ENCODE results near the gene NEAT1. TPM values are rescaled to one million over a fixed set of nuclear protein-coding genes. Genes with fewer than 3 reads are reported as not detected.
"Not testable (repeated sequence)": the region's sequence is repeated elsewhere in the genome, so short reads cannot be mapped to it uniquely, and the experiment has no call there.

Gene NEAT1
- polyA plus RNA-seq, 1 donor from 2014 or later = 1.2 TPM

DNA sequence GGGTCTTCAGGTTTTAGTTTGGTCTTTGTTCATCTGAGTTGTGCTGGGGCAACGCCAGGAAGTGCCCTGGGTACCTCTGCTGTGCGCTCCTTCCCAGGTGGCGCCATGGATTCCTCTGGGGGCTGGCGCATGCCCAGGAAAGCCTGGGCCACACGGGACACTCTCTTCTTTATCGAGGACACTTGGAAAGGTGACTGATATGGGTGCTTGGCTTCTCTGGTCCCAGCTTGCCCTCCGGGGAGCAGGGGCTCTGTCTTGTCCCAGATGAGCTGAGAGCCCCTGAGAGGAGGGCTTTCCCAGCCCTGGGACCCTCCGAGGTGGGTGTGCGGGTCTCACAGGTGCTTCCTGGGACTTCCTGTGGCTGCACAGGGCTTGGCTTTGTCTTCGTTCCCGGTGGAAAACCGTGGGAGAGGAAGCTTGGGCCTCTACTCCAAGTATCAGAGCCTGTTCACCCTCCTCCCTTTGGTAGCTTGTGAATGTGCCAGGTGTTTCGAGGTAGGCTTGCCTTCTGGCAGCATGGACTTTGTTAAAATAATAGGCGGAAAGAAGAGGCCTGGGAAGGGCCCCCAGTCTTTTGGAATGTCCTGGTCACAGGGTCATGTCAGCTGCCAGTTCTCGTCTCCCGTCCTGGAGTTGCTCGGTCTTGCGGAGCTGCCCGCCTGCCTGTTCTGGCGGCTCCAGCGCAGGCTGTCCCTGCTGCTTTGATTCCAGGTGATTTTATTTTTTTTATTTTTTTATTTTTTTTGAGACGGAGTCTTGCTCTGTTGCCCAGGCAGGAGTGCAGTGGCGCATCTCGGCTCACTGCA, 10.1 kb upstream of the NEAT1 start:
- no peaks in the 10 kb centered on the region for H3K9me3 Mint-ChIP-seq
- H3K4me3 Mint-ChIP-seq = no peak overlapping the region
- peaks cover 11 to 26% (median 20%) of the 10 kb centered on the region in 3 donors for H3K4me1 Mint-ChIP-seq
- no peak overlapping the region for H3K27ac Mint-ChIP-seq
- H3K27me3 Mint-ChIP-seq = no peaks in the 10 kb centered on the region
- H3K36me3 Mint-ChIP-seq = peaks cover 1% of the 10 kb centered on the region

DNA sequence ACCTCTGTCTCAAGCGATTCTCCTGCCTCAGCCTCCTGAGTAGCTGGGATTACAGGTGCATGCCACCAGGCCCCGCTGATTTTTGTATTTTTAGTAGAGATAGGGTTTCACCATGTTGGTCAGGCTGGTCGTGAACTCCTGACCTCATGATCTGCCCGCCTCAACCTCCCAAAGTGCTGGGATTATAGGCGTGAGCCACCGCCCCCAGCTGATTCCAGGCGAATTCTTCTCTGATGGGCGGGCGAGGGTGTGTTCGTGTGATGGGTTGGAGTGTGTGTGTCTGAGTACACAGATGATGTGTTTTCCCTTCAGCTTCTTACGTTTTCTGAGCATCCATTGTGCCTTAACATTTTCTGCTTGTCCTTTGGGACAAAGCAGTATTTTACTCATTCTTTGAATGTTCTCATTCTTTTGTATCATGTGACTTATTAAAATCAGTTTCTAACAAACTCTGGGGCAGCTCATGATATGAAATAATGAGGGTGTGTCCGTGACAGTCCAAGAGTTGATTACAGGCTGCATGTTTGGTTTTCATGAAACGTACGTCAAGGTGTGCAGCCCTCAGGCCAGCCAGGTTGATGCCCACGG, 9.4 kb upstream of the NEAT1 start:
- Mint-ChIP-seq H3K4me3 (peak overlapping the region in 1 of 4 donors; percentile 52), H3K4me1 (peaks cover 14 to 26% (median 24%) of the 10 kb centered on the region in 3 donors)
- H3K9me3 Mint-ChIP-seq, H3K27ac Mint-ChIP-seq, H3K36me3 Mint-ChIP-seq, H3K27me3 Mint-ChIP-seq: not testable (repeated sequence)

DNA sequence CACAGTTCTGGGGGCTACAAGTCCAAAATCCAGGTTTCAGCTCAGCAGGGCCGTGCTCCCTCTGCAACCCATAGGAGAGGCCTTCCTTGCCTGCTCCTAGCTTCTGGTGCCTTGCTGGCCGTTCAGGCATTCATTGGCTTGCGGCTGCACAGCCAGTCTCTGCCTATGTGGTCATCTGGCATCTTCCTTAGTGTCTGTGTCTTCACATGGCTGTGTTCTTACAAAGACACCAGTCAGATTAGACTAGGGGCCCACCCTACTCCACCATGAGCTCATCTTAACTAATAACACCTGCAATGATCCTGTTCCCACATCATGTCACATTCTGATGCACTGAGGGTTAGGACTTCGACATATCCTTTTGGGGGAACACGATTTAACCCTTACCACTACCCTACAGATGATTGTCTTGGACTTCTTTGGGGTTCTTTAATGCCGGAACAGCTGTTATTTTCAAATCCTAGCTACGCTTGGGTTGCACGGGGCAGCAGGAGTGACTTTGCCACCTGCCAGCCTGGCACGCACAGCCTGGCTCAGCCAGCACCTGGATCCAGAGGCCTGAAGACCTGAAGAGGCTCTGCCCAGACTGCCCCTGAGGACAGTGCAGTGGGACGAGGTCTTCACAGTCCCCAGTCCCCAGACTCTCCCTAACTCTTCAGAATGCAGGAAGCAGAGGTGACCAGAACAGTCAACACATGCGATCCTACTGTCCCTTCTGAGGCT, 7.7 kb upstream of the NEAT1 start:
- peaks cover 1% of the 10 kb centered on the region for H3K36me3 Mint-ChIP-seq
- no peaks in the 10 kb centered on the region for H3K27me3 Mint-ChIP-seq
- H3K4me1 Mint-ChIP-seq = peaks cover 21 to 30% (median 28%) of the 10 kb centered on the region in 3 donors
- peak overlapping the region in 2 of 3 donors; percentile 46 to 80 for H3K27ac Mint-ChIP-seq
- H3K4me3 Mint-ChIP-seq = peak overlapping the region in 2 of 4 donors; percentile 63 to 70
- no peaks in the 10 kb centered on the region for H3K9me3 Mint-ChIP-seq

DNA sequence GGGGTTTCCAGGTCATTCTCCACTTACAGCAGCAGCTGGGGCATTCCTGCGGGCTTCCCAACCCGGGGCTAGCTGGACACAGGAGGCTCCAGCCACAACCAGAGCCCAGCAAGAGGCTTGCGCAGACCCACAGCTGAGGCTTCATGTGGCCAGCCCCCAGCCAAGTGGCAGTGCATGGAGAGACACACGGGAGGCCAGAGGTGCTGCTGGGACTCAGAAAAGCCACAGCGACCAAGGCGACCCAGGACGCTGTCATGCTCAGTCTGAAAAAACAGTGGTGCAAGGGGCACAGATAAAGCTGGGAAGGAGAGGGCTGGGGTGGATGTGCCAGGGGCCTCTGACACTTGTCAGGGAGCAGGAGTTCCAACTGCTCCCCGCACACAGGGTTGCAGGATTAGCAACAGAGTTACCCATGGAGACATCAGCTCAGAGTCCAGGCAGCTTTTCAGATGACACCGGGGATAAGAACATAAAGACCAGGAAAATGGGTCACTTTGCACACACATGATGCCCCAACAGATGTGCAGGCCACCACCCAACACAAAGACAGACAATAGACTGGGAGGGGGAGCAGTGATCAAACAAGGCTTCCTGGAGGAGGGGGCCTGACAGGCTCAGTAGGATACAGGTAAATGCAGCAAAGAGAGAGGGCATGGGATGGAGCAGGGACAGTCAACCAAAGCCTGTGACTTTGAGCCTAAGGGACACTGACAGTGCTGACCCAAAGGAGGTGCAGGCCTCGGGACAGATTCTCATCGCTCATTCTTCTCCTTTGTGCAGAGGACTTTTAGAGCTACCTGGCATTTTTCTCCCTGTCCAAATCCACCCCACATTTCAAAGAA, 6.9 kb upstream of the NEAT1 start:
- no peaks in the 10 kb centered on the region for H3K27me3 Mint-ChIP-seq
- H3K36me3 Mint-ChIP-seq = peaks cover 1% of the 10 kb centered on the region
- peak overlapping the region; percentile 85 to 98 (median 91) for H3K4me3 Mint-ChIP-seq
- H3K4me1 Mint-ChIP-seq = peaks cover 25 to 34% (median 33%) of the 10 kb centered on the region in 3 donors
- no peaks in the 10 kb centered on the region for H3K9me3 Mint-ChIP-seq
- peak overlapping the region; percentile 82 to 100 (median 95) for H3K27ac Mint-ChIP-seq

DNA sequence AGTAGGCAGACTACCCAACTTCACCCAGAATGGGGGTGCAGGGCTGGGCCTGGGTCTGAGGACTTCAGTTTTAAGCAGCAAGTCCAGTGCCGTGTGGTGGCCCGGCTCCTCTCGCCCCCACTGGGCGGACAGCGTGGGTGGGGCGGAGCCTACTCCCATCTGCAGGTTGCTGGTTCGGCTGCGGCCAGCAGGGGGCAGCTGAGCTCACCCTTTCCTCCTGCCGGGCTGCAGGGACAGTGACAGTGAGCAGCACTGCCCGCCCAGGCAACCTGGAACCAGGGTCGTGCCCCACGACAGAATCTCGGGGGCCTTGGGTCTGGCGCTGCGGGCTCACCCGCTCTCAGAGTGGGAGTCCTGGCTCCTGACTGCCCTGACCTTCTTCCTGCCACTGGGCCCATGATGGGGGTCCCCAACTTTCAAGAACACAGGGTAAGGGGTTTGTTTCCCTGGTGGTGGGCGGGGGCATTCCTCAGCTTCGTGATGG, 6.2 kb upstream of the NEAT1 start:
- peak overlapping the region; percentile 85 to 98 (median 91) for H3K4me3 Mint-ChIP-seq
- peaks cover 30 to 39% (median 38%) of the 10 kb centered on the region in 3 donors for H3K4me1 Mint-ChIP-seq
- peak overlapping the region; percentile 95 to 100 (median 100) for H3K27ac Mint-ChIP-seq
- H3K36me3 Mint-ChIP-seq = peaks cover 1% of the 10 kb centered on the region
- no peaks in the 10 kb centered on the region for H3K27me3 Mint-ChIP-seq
- H3K9me3 Mint-ChIP-seq = no peaks in the 10 kb centered on the region

DNA sequence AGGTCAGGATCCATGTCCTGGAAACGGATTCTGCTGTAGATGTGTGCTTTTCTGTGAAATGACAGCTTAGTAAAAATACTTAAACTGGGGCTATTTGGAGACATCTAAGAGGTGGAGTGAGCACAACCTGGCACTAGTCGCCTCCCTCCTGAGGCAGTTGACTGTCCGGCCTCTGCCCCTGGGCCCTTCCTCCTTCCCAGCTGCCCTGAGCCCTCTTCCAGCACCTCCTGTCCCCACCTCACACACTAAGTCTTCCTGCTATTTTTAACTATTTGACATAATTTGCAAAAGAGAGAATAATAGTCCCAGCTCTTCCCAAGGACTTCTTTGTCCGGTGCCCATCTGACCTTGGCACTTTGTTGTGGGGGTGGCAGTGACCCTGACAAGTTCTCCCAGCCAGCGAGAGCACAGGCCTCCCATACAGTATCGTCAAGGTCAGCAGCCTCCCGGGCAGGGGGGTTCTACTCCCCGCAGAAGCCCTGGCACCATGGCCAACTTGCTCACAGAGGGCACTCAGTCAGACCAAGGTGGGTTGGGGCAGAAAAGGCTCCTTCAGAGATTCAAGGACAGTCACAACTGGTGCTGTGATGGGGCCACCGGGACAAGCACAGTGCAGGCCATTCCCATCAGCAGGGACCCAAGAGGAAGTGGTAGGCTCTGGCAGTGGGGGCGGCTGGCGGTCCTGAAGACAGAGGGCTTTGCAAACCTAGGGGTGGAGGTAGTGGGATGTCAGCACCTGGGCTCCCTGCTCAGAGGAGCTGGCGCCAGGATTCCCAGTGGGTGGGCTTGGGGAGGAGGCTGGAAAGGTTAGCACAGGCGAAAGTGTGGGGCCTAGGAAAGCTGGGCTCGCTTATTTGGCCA, 5.5 kb upstream of the NEAT1 start:
- Mint-ChIP-seq H3K9me3 (no peaks in the 10 kb centered on the region), H3K4me1 (peaks cover 31 to 40% (median 38%) of the 10 kb centered on the region in 3 donors), H3K36me3 (no peaks in the 10 kb centered on the region), H3K27me3 (no peaks in the 10 kb centered on the region), H3K4me3 (peak overlapping the region; percentile 85 to 98 (median 91)), H3K27ac (peak overlapping the region; percentile 95 to 100 (median 100))

DNA sequence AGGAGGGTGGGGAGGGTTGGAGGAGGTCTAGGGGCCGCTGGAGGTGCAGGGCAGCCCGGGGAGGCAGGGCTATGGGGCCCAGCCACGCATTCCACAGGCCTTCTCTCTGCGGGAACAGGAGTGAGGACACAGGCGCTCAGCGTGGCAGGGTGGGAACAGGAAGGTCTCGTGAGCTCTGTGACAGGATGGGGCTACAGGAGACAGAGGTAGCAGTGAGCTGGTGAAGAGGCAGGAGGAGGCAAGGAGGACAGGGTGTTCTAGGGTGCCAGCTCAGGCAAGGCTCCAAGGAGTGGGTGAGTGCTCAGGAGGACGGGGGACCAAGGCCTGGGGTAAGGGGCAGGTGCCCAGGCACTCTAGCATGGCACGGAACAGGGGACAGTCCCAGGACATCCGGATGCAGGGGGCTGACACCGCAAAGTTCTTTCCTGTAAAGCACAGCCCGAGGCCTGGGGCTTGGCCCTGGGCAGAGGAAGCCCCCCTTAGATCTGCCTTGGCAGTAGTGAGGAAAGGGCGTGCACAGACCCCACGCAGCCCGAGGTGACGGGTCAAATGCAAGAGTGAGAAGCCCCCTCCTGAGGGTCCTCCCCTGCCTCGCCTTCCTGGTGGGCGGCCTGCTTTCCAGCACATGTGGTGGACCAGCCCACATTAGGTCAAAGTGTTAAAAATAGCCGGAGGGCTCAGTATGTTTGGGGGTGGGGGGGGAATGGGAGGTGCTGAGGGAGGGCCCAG, 4.7 kb upstream of the NEAT1 start:
- peak overlapping the region; percentile 95 to 100 (median 100) for H3K27ac Mint-ChIP-seq
- H3K27me3 Mint-ChIP-seq = no peaks in the 10 kb centered on the region
- peaks cover 3% of the 10 kb centered on the region for H3K36me3 Mint-ChIP-seq
- peaks cover 34 to 40% (median 38%) of the 10 kb centered on the region in 3 donors for H3K4me1 Mint-ChIP-seq
- no peaks in the 10 kb centered on the region for H3K9me3 Mint-ChIP-seq
- H3K4me3 Mint-ChIP-seq = peak overlapping the region; percentile 85 to 98 (median 91)

DNA sequence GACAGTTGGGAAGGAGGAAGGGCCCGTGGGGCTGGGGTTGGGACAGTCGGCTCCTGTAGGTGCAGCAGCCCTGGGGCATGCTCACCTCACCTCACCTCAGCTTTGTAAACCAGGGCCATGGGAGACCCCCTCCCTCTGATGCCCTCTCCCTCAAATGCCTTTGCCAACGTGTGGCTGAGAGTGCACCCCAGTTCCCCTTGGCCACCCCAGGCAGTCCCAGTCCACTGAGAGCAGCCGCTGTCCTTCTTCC, 4.2 kb upstream of the NEAT1 start:
- H3K27ac Mint-ChIP-seq = peak overlapping the region; percentile 95 to 100 (median 100)
- peak overlapping the region; percentile 85 to 98 (median 86) for H3K4me3 Mint-ChIP-seq
- peaks cover 34 to 40% (median 38%) of the 10 kb centered on the region in 3 donors for H3K4me1 Mint-ChIP-seq
- peaks cover 4% of the 10 kb centered on the region for H3K36me3 Mint-ChIP-seq
- no peaks in the 10 kb centered on the region for H3K9me3 Mint-ChIP-seq
- no peaks in the 10 kb centered on the region for H3K27me3 Mint-ChIP-seq

DNA sequence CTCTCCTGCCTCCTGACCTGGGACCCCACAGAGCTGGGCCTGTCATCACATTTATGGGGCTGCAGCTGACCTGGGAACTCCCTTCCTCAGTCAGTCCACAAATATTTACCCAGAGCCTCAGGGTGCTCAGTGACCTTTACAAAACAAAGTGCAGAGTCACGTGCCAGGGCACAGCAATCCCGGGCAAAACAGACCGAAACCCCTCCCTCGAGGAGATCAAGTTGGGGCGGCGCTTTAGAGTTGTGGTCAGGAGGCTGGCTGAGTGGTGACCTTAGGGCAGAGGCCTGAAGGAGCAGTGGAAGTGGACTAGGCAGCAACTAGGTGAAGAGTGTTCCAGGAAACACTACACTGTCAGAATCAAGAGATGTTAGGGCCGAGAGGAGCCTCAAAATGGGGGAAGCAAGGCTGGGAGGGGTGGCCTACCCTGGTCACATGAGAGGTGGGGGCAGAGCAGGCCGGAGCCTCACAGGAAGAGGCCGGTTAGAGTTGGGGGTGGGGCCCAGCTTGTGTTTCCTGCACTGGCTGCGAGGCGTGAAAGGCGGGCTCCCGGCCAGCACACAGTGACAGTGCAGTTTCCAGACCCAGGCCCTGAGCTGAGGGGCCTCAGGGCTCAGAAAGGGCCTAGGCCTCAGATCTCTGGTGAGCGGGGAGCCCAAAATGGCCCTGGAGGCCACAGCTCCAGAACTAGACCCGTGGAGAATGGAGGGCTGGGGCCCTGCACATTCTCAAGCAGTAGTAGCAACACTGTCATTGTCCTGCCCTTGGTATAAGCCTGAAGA, 3.7 kb upstream of the NEAT1 start:
- Mint-ChIP-seq H3K27ac (peak overlapping the region; percentile 95 to 100 (median 100)), H3K27me3 (no peaks in the 10 kb centered on the region), H3K9me3 (no peaks in the 10 kb centered on the region), H3K4me3 (peak overlapping the region; percentile 85 to 98 (median 86)), H3K36me3 (peaks cover 4% of the 10 kb centered on the region), H3K4me1 (peaks cover 35 to 40% (median 38%) of the 10 kb centered on the region in 3 donors)

DNA sequence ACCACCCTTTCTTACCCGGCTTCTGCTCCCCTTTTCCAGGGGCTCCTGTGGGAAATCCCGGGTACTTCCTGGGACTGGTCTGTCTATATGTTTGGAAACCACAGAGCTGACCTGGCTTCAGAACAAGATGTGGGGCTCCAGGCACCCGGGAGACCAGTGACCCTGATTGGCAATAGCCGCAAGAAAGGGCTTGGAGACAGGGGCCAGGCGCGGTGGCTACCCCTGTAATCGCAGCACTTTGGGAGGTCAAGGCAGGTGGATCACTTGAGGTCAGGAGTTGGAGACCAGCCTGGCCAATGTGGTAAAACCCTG, 3.2 kb upstream of the NEAT1 start:
- H3K9me3 Mint-ChIP-seq = no peaks in the 10 kb centered on the region
- peaks cover 35 to 41% (median 41%) of the 10 kb centered on the region in 3 donors for H3K4me1 Mint-ChIP-seq
- H3K4me3 Mint-ChIP-seq = peak overlapping the region; percentile 85 to 98 (median 86)
- no peaks in the 10 kb centered on the region for H3K27me3 Mint-ChIP-seq
- H3K27ac Mint-ChIP-seq = peak overlapping the region; percentile 95 to 100 (median 100)
- peaks cover 4% of the 10 kb centered on the region for H3K36me3 Mint-ChIP-seq

DNA sequence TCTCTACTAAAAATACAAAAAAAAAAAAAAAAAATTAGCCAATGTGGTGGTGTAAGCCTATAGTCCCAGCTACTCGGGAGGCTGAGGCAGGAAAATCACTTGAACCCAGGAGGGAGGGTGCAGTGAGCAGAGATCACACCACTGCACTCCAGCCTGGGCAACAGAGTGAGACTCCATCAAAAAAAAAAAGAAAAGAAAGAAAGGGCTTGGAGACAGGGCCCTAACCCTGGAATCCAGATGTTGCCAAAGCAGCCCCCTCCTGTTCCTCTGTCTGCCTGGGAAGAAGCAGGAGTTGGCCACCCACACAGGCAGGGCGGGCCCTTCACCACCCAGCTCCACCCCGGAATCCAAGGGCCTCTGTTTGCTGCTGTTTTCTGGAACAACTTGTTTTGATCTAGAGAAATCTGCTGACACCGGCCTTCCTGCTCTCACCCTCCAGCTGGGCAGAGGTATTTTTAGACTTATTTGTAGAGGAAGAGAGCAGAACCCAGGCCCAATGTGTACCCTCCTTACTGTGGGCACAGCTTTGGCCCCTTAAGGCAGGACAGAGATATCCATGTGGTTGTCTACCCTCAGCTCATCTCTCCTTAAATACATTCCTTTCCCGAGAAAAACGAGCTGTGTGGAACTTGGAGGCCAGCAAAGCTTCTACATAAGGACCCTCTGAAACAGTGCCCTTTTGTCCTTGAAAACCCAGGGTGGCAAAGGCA, 2.7 kb upstream of the NEAT1 start:
- Mint-ChIP-seq H3K27me3 (no peaks in the 10 kb centered on the region), H3K36me3 (peaks cover 4% of the 10 kb centered on the region), H3K4me3 (peak overlapping the region; percentile 78 to 98 (median 86)), H3K4me1 (peaks cover 37 to 42% (median 40%) of the 10 kb centered on the region in 3 donors), H3K9me3 (no peaks in the 10 kb centered on the region), H3K27ac (peak overlapping the region; percentile 95 to 100 (median 100))

DNA sequence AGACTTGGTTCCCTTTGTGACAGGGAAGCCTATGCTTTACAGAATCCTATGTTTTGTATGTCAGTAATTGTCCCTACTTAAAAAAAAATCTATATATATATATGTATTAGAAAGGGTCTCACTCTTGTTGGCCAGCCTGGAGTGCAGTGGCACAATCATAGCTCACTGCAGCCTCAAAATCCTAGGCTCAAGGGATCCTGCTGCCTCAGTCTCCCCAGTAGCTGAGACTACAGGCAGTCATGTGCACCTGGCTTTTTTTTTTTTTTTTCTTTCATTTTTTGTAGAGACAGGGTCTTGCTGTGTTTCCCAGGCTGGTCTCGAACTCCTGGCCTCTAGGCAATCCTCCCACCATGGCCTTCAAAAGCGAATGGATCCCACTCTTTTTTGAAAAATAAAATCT, 2.1 kb upstream of the NEAT1 start:
- peaks cover 37 to 40% (median 40%) of the 10 kb centered on the region in 3 donors for H3K4me1 Mint-ChIP-seq
- no peaks in the 10 kb centered on the region for H3K9me3 Mint-ChIP-seq
- peak overlapping the region; percentile 86 to 98 (median 96) for H3K4me3 Mint-ChIP-seq
- H3K27me3 Mint-ChIP-seq = no peaks in the 10 kb centered on the region
- H3K36me3 Mint-ChIP-seq = peaks cover 4% of the 10 kb centered on the region
- H3K27ac Mint-ChIP-seq = peak overlapping the region; percentile 95 to 100 (median 100)
